Measurements from ENCODE around the gene SKP1. TPM values are rescaled to one million over a fixed set of nuclear protein-coding genes. Genes with fewer than 3 reads are reported as not detected.

The SKP1 gene
- total RNA-seq, 1 experiment from 2014 or later = 348 TPM

DNA sequence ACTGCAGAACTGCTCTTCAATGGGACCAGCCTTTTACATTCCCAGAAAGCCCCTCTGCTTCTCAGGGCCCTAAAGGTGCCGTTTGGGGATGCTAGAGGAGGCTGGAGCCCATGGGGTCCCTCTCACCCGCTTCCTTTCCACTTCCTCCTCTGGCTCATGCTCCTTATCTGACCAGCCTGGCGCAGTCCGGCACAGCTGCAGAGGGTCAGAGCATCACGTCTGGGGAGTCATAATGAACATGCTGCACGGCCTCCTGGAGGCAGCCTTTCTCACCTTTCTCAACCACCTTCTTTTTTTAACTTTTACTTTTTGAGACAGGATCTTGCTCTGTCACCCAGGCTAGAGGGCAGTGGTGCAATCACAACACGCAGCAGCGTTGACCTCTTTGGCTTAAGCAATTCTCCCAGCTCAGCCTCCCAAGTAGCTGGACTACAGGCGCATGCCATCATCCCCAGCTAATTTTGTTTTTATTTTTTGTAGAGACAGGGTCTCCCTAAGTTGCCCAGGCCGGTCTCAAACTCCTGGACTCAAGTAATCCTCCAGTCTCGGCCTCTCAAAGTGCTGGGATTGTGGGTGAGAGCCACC lies 77.4 kb downstream of the SKP1 start:
- H3K4me1 ChIP-seq (ENCODE audit: insufficient read depth, low read length) = no peaks in the 10 kb centered on the region
- no peak overlapping the region for H3K4ac ChIP-seq (ENCODE audit: low read depth, low read length)
- no peaks in the 10 kb centered on the region for H4K20me1 ChIP-seq (ENCODE audit: control insufficient read depth, insufficient read depth, insufficient read length)
- H2AFZ ChIP-seq (ENCODE audit: low read length) = no peak overlapping the region
- H3K23ac ChIP-seq (ENCODE audit: insufficient read length, low read depth, low read length) = no peak overlapping the region
- no peak overlapping the region for H3T11ph ChIP-seq (ENCODE audit: low read length)
- H3K14ac ChIP-seq (ENCODE audit: insufficient read depth, low read length) = no peak overlapping the region
- H2BK5ac ChIP-seq (ENCODE audit: insufficient read length, low read length) = no peak overlapping the region
- no peak overlapping the region for H3K18ac ChIP-seq (ENCODE audit: insufficient read length, low read depth, low read length)
- H2BK15ac ChIP-seq (ENCODE audit: low read depth, low read length) = no peak overlapping the region
- Mint-ChIP-seq H3K27ac (peak overlapping the region in 1 of 3 experiments; percentile 44; a peak in 2 of 7 replicates), H3K4me3 (no peak overlapping the region), H3K4me1 (peaks cover 53 to 58% of the 10 kb centered on the region in 2 experiments), H3K36me3 (ENCODE audit: insufficient read depth in 1 of 3, low read depth in 3 of 3) (no peaks in the 10 kb centered on the region), H3K9me3 (no peaks in the 10 kb centered on the region), H3K27me3 (ENCODE audit: low read depth) (peaks cover 59% of the 10 kb centered on the region)
- DNase-seq = no peak
- H2BK120ac ChIP-seq (ENCODE audit: low read depth, low read length, poor library complexity, severe bottlenecking) = no peak overlapping the region
- H3K56ac ChIP-seq (ENCODE audit: insufficient read length, low read depth, low read length) = no peak overlapping the region
- H2AK5ac ChIP-seq (ENCODE audit: insufficient read length, low read length) = no peak overlapping the region
- H3K9ac ChIP-seq (ENCODE audit: extremely low read depth, insufficient read length, low read length) = no peak overlapping the region
- H2BK20ac ChIP-seq (ENCODE audit: low read depth, low read length, poor library complexity, severe bottlenecking) = no peak overlapping the region
- TF ChIP-seq, protein P1, sequence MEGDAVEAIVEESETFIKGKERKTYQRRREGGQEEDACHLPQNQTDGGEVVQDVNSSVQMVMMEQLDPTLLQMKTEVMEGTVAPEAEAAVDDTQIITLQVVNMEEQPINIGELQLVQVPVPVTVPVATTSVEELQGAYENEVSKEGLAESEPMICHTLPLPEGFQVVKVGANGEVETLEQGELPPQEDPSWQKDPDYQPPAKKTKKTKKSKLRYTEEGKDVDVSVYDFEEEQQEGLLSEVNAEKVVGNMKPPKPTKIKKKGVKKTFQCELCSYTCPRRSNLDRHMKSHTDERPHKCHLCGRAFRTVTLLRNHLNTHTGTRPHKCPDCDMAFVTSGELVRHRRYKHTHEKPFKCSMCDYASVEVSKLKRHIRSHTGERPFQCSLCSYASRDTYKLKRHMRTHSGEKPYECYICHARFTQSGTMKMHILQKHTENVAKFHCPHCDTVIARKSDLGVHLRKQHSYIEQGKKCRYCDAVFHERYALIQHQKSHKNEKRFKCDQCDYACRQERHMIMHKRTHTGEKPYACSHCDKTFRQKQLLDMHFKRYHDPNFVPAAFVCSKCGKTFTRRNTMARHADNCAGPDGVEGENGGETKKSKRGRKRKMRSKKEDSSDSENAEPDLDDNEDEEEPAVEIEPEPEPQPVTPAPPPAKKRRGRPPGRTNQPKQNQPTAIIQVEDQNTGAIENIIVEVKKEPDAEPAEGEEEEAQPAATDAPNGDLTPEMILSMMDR (conservative IDR thresholded peaks at IDR 0.05) = no peak
- no peaks in the 10 kb centered on the region for H3K79me1 ChIP-seq (ENCODE audit: insufficient read depth, low read depth, low read length, poor library complexity, severe bottlenecking)
- H4K8ac ChIP-seq (replicated peaks; ENCODE audit: insufficient read length, low read depth, low read length) = no peak overlapping the region
- H4K91ac ChIP-seq (ENCODE audit: insufficient read length, low read depth, low read length) = no peak overlapping the region
- no peaks in the 10 kb centered on the region for H3K9me3 ChIP-seq (ENCODE audit: control insufficient read depth, low read depth, low read length)
- no peaks in the 10 kb centered on the region for H3K79me2 ChIP-seq (ENCODE audit: insufficient read depth, low read length)
- no peak overlapping the region for H2BK12ac ChIP-seq (ENCODE audit: insufficient read length, low read depth, low read length)
- no CpG with 5 or more reads among the region's 11 CpGs for WGBS (ENCODE audit: extremely low coverage, insufficient read length, low lambda C conversion rate)
- no peak overlapping the region for H3K27ac ChIP-seq (ENCODE audit: insufficient read length, low read depth, low read length)
- H3K27me3 ChIP-seq (ENCODE audit: insufficient read depth, low read length) = peaks cover 5% of the 10 kb centered on the region; the same call in 1 of the 2 replicates
- no peak overlapping the region for H4K5ac ChIP-seq (ENCODE audit: insufficient read length, low read depth, low read length)
- no peaks in the 10 kb centered on the region for H3K23me2 ChIP-seq (ENCODE audit: insufficient read length, low read depth, low read length, poor library complexity, severe bottlenecking)
- H3K4me2 ChIP-seq (ENCODE audit: insufficient read depth, insufficient read length, low read length) = no peak overlapping the region

Small RNAs within 50 kb of the gene (microRNA-seq; reads per million reads assigned to microRNA genes)
- gene MIR3661 (ENCODE audit: borderline microRNAs expressed) = 0.35 reads per million

Other genes with a start within 250 kb of the SKP1 start
- gene C5orf15, start 208.3 kb downstream of the SKP1 start, total RNA-seq (2021) = 32.7 and 33.4 TPM in 2 replicates
- 206 and 208 TPM in 2 replicates for gene VDAC1, start 172.0 kb downstream of the SKP1 start, total RNA-seq (2021)
- gene TCF7, start 62.3 kb downstream of the SKP1 start, total RNA-seq (2021) = 17.2 and 18.2 TPM in 2 replicates
- gene PPP2CA, start 49.1 kb upstream of the SKP1 start, total RNA-seq (2021) = 244 and 256 TPM in 2 replicates
- 2.5 and 2.8 TPM in 2 replicates for gene CDKL3, start 190.2 kb upstream of the SKP1 start, total RNA-seq (2021)
- 50.3 and 50.6 TPM in 2 replicates for gene UBE2B, start 194.6 kb upstream of the SKP1 start, total RNA-seq (2021)
- gene CDKN2AIPNL, start 234.9 kb upstream of the SKP1 start, total RNA-seq (2021) = 60.0 and 60.3 TPM in 2 replicates